OCI-LY1 (cell line): ENCODE measurements around the gene GGA2.

Source experiments
- EZH2 ChIP-seq: fragments of 200-600 bp; sonication (generic), shearing (Covaris generic); IDR thresholded peaks from 2 replicates; pipeline ENCODE4 v1.8.0; 2017; ENCODE audit warnings: borderline replicate concordance, mixed run types, mild to moderate bottlenecking, antibody characterized with exemption, low read length, moderate library complexity, mixed read lengths
- TF ChIP-seq, protein P1 (sequence below): fragments of 200-600 bp; sonication (generic), shearing (Covaris generic); IDR thresholded peaks from 2 replicates; pipeline ENCODE4 v1.5.1; 2017; ENCODE audit warnings: mild to moderate bottlenecking, antibody characterized with exemption, low read length, moderate library complexity, mixed read lengths

DNA sequence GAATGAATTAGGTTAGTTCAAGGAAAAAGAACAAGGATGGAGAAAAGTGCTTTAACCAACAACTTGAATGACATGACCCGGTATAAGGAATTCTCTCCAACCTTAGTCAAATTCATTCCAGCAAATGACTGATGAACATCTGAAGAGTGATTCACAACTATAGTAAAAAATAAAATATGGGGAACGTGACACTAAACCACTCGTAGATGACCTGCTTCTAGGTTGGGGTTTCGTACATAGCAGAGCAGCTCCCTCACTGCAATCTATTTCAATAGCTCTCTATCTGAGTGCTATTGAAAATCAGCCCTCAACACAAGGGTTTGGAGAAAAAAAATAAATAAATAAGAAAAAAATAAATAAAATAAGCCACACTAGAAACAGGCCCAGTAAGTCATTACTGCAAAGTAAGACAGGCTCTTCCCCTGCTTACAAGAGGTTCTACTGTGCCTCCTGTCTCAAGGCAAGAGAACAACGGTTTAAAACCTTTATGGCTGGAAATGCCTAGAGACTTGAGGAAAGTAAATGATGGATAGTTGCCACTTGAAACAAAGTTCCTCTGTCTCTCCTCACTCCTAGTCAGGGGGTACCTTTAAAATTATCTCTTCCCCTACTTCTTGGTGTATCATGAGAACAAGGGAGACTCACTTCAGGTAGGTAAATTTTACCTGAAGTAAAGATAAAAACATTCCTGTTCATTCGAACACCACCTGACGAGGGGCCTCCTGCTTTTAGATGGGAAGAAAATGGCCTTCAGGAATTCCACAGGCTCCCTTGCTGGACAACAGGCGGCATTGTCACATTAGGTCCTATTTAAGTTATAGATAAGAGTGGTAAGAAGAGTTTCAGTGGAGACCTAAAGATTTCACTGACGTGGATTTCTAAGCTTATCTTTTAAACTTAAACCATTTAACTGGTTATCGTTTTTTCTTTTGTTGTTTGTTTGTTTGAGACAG lies 77.8 kb downstream of the GGA2 start:
- no peak for TF ChIP-seq EZH2
- TF ChIP-seq, protein P1, sequence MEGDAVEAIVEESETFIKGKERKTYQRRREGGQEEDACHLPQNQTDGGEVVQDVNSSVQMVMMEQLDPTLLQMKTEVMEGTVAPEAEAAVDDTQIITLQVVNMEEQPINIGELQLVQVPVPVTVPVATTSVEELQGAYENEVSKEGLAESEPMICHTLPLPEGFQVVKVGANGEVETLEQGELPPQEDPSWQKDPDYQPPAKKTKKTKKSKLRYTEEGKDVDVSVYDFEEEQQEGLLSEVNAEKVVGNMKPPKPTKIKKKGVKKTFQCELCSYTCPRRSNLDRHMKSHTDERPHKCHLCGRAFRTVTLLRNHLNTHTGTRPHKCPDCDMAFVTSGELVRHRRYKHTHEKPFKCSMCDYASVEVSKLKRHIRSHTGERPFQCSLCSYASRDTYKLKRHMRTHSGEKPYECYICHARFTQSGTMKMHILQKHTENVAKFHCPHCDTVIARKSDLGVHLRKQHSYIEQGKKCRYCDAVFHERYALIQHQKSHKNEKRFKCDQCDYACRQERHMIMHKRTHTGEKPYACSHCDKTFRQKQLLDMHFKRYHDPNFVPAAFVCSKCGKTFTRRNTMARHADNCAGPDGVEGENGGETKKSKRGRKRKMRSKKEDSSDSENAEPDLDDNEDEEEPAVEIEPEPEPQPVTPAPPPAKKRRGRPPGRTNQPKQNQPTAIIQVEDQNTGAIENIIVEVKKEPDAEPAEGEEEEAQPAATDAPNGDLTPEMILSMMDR: no peak; the same call in 1 of the 2 replicates
